ENCODE measurements around the gene TEAD1. TPM values are rescaled to one million over a fixed set of nuclear protein-coding genes. Genes with fewer than 3 reads are reported as not detected.

The TEAD1 gene
- total and polyA plus RNA-seq, 10 of the 15 experiments (the other 5 are each of a cell fraction or from before 2014, with no cell fraction given) = 0.01 to 0.59 (median 0.04) TPM; not detected in 6

DNA sequence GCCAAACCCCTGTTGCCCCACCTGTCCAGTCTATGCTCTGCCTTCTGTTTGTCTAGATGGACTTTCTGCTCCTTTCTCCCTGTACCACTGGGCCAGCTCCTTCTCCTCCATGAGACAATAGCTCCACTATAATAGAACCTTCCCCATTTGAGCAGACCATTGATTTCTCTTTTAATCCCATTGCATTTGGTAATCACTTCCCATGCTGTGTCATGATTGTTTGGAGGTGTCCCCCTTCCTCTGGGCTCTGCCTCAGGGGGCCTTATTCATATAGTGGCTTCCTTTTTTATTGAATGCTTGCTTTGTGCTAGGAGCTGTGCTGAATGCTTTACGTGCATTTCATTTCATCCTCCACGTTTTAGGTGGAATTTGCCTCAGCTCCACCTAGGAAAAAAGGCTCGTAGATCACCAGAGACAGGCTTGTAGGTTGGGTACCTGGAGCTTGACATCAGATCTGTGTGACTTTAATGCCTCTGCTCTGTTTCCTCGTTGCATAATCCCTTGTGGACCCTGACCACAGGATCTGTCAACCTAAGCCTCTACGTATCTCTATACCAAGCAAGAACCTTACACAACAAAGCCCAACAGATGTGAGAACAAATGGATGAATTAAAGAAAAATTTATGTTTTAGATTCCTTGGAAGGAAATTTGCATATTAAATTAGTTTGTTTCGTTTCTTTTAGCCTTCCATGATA is 228.7 kb downstream of the TEAD1 start:
- no peak for TF ChIP-seq EGR1 (IDR thresholded peaks at IDR 0.05; ENCODE audit: borderline replicate concordance in 1 of 2, low read depth in 2 of 2, low read length in 2 of 2)
- TF ChIP-seq, protein P1, sequence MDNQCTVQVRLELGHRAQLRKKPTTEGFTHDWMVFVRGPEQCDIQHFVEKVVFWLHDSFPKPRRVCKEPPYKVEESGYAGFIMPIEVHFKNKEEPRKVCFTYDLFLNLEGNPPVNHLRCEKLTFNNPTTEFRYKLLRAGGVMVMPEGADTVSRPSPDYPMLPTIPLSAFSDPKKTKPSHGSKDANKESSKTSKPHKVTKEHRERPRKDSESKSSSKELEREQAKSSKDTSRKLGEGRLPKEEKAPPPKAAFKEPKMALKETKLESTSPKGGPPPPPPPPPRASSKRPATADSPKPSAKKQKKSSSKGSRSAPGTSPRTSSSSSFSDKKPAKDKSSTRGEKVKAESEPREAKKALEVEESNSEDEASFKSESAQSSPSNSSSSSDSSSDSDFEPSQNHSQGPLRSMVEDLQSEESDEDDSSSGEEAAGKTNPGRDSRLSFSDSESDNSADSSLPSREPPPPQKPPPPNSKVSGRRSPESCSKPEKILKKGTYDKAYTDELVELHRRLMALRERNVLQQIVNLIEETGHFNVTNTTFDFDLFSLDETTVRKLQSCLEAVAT (IDR thresholded peaks at IDR 0.05) = no peak
- TF ChIP-seq MTA3 (IDR thresholded peaks at IDR 0.05; ENCODE audit: borderline replicate concordance, low read length) = no peak
- no peak for TF ChIP-seq ZNF622 (IDR thresholded peaks at IDR 0.05)
- TF ChIP-seq, protein P2, sequence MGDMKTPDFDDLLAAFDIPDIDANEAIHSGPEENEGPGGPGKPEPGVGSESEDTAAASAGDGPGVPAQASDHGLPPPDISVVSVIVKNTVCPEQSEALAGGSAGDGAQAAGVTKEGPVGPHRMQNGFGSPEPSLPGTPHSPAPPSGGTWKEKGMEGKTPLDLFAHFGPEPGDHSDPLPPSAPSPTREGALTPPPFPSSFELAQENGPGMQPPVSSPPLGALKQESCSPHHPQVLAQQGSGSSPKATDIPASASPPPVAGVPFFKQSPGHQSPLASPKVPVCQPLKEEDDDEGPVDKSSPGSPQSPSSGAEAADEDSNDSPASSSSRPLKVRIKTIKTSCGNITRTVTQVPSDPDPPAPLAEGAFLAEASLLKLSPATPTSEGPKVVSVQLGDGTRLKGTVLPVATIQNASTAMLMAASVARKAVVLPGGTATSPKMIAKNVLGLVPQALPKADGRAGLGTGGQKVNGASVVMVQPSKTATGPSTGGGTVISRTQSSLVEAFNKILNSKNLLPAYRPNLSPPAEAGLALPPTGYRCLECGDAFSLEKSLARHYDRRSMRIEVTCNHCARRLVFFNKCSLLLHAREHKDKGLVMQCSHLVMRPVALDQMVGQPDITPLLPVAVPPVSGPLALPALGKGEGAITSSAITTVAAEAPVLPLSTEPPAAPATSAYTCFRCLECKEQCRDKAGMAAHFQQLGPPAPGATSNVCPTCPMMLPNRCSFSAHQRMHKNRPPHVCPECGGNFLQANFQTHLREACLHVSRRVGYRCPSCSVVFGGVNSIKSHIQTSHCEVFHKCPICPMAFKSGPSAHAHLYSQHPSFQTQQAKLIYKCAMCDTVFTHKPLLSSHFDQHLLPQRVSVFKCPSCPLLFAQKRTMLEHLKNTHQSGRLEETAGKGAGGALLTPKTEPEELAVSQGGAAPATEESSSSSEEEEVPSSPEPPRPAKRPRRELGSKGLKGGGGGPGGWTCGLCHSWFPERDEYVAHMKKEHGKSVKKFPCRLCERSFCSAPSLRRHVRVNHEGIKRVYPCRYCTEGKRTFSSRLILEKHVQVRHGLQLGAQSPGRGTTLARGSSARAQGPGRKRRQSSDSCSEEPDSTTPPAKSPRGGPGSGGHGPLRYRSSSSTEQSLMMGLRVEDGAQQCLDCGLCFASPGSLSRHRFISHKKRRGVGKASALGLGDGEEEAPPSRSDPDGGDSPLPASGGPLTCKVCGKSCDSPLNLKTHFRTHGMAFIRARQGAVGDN (IDR thresholded peaks at IDR 0.05) = no peak
- no peak for TF ChIP-seq ZNF207 (IDR thresholded peaks at IDR 0.05; ENCODE audit: borderline replicate concordance)
- TF ChIP-seq SMAD1 (IDR thresholded peaks at IDR 0.05; ENCODE audit: low read depth, partially characterized antibody) = no peak
- TF ChIP-seq ZNF217 (IDR thresholded peaks at IDR 0.05) = no peak
- TF ChIP-seq PAX5 (IDR thresholded peaks at IDR 0.05; ENCODE audit: borderline replicate concordance, low read depth, low read length) = no peak
- TF ChIP-seq, protein P3, sequence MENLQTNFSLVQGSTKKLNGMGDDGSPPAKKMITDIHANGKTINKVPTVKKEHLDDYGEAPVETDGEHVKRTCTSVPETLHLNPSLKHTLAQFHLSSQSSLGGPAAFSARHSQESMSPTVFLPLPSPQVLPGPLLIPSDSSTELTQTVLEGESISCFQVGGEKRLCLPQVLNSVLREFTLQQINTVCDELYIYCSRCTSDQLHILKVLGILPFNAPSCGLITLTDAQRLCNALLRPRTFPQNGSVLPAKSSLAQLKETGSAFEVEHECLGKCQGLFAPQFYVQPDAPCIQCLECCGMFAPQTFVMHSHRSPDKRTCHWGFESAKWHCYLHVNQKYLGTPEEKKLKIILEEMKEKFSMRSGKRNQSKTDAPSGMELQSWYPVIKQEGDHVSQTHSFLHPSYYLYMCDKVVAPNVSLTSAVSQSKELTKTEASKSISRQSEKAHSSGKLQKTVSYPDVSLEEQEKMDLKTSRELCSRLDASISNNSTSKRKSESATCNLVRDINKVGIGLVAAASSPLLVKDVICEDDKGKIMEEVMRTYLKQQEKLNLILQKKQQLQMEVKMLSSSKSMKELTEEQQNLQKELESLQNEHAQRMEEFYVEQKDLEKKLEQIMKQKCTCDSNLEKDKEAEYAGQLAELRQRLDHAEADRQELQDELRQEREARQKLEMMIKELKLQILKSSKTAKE (IDR thresholded peaks at IDR 0.05; ENCODE audit: low read depth, poor library complexity, severe bottlenecking) = no peak
- TF ChIP-seq RUNX3 (IDR thresholded peaks at IDR 0.05; ENCODE audit: low read length) = no peak
- no peak for TF ChIP-seq ZZZ3 (IDR thresholded peaks at IDR 0.05; ENCODE audit: control insufficient read depth, insufficient read length, low read depth)
- BruUV-seq (replicated peaks) = no TSS peak
- ChIA-PET POLR2A (no interaction called here), CTCF (interaction anchor here (1.1 to 1.4 kb wide), 2 partner anchors 14 to 572 kb away, joined by 3 read pairs; no protein-coding TSS in a partner anchor), RAD21 (ENCODE audit: unreplicated experiment) (no interaction called here), SMC1A (ENCODE audit: uncharacterized antibody, unreplicated experiment) (no interaction called here)
- Histone ChIP-seq H3K4me2 (ENCODE audit: control insufficient read depth, insufficient read depth) (no peak overlapping the region), H3K36me3 (ENCODE audit: control insufficient read depth in 2 of 2, insufficient read depth in 2 of 2, low read length in 1 of 2) (no peaks in the 10 kb centered on the region), H3K79me2 (ENCODE audit: control insufficient read depth, insufficient read depth, low read length) (no peaks in the 10 kb centered on the region), H3K27ac (ENCODE audit: control insufficient read depth, insufficient read depth) (no peak overlapping the region), H3K4me1 (ENCODE audit: control insufficient read depth, insufficient read depth, low read length) (no peaks in the 10 kb centered on the region), H3K4me3 (no peak overlapping the region), H3K9me3 (replicated peaks; ENCODE audit: control insufficient read depth, insufficient read depth, low read length) (no peaks in the 10 kb centered on the region), H4K20me1 (ENCODE audit: control insufficient read depth, insufficient read depth) (no peaks in the 10 kb centered on the region), H3K9ac (ENCODE audit: control insufficient read depth, insufficient read depth, low read length) (no peak overlapping the region), H3K27me3 (replicated peaks in 1 of 2; ENCODE audit: control insufficient read depth in 2 of 2, insufficient read depth in 2 of 2, low read length in 1 of 2) (no peaks in the 10 kb centered on the region; a peak in 1 of 4 replicates), H2AFZ (ENCODE audit: control insufficient read depth, low read depth, low read length) (no peak overlapping the region)
- 8% methylated on average over 6 of the region's 6 CpGs for WGBS (ENCODE audit: insufficient coverage, insufficient replicate concordance, low lambda C conversion rate, missing lambda C conversion rate)
- no peak for ATAC-seq
- no peak for FAIRE-seq
- intact Hi-C loops (cut with micrococcal nuclease; ENCODE audit: unreplicated experiment) (no loop called here), in situ Hi-C loops (cut with MboI) (no loop called here)
- DNase-seq (ENCODE audit: low read depth, low spot score) = no peak
